Activated CD4-positive, alpha-beta T cell treated with anti-CD3 and anti-CD28 coated beads for 36 hours (primary cell): ENCODE data around the gene ZNF862. TPM values are rescaled to one million over a fixed set of nuclear protein-coding genes. Genes with fewer than 3 reads are reported as not detected.

ENCODE experiments used
- ATAC-seq: fragments of 200-7000 bp; cut with Tn5 transposase; one replicate; pipeline ENCODE4 v1.10.0; 2021; ENCODE audit warnings: mild to moderate bottlenecking, moderate library complexity
- CTCF ChIA-PET: fragments of 350-600 bp; sonication (Branson Sonifier 250); formaldehyde crosslinking; loops from one replicate; lab custom pipeline; 2021; ENCODE audit warnings: antibody characterized with exemption; lab: Charles Lee
- POLR2A ChIA-PET: fragments of 350-600 bp; sonication (Branson Sonifier 250); formaldehyde crosslinking; loops from one replicate; lab custom pipeline; 2021; ENCODE audit warnings: antibody characterized with exemption, inconsistent platforms; lab: Charles Lee
- DNase-seq: peaks from one replicate; pipeline ENCODE4 v3.0.0-alpha.2; 2020
- H3K27ac Mint-ChIP-seq: one replicate; pipeline ENCODE4 v1.8.0; 2021; ENCODE audit warnings: mixed read lengths
- H3K27me3 Mint-ChIP-seq: one replicate; pipeline ENCODE4 v1.8.0; 2021; ENCODE audit warnings: mixed read lengths
- H3K36me3 Mint-ChIP-seq: one replicate; pipeline ENCODE4 v1.8.0; 2021; ENCODE audit warnings: low read depth, mixed read lengths
- H3K4me1 Mint-ChIP-seq: one replicate; pipeline ENCODE4 v1.8.0; 2021; ENCODE audit warnings: mixed read lengths
- H3K4me3 Mint-ChIP-seq: one replicate; pipeline ENCODE4 v1.8.0; 2021; ENCODE audit warnings: mild to moderate bottlenecking, moderate library complexity, mixed read lengths
- H3K9me3 Mint-ChIP-seq: one replicate; pipeline ENCODE4 v1.8.0; 2021; ENCODE audit warnings: low read depth, mixed read lengths
- intact Hi-C, 2 experiments: fragments of 100-400 bp; cut with DNase I in 1 of 2; cut with micrococcal nuclease in 1 of 2; formaldehyde crosslinking; loops; one replicate each; pipeline versions ENCODE4 v1.14.2 to v1.15.1; 2022 to 2024; cut with DNase I, micrococcal nuclease
- total RNA-seq, 2 experiments: library from RNA; stranded (reverse); gene quantifications; one replicate each; pipeline ENCODE4 v1.2.3, GENCODE V29; 2021

ZNF862 gene
- total RNA-seq, 2 experiments from 2014 or later: 17.6 to 18.3 TPM

- CTCF ChIA-PET: interaction anchor here (1.2 to 3.3 kb wide), 5 partner anchors 9 to 31 kb away, joined by 4 to 26 read pairs (median 6); partner anchors contain the start of gene ZNF862
- Mint-ChIP-seq H3K4me3 (peak overlapping the region; percentile 39), H3K27me3 (no peaks in the 10 kb centered on the region), H3K27ac (peak overlapping the region; percentile 83), H3K4me1 (peaks cover 86% of the 10 kb centered on the region), H3K36me3 (peaks cover 17% of the 10 kb centered on the region), H3K9me3 (no peaks in the 10 kb centered on the region)
- ATAC-seq (peak; percentile 40), DNase-seq (peak; percentile 71)
- intact Hi-C loops: loop anchor here (2.0 to 10.0 kb wide), 8 partner anchors 15 to 985 kb away; partner anchors contain the start of genes ACTR3C (in 1 of the 2), EZH2 (in 1 of the 2), GIMAP5 (in 1 of the 2) and LRRC61 (in 1 of the 2)
- POLR2A ChIA-PET: interaction anchor here (1.4 kb wide), 1 partner anchor 15 kb away, joined by 4 read pairs; no protein-coding TSS in a partner anchor
Measured at GRCh38 chr7:149869867-149870266, 31.7 kb downstream of the ZNF862 start.

GRCh38 chr7:149870274-149870673 lies 32.1 kb downstream of the ZNF862 start:
- Mint-ChIP-seq H3K27me3 (no peaks in the 10 kb centered on the region), H3K4me3 (peak overlapping the region; percentile 39), H3K4me1 (peaks cover 86% of the 10 kb centered on the region), H3K9me3 (no peaks in the 10 kb centered on the region), H3K27ac (peak overlapping the region; percentile 83), H3K36me3 (peaks cover 14% of the 10 kb centered on the region)
- intact Hi-C loops: loop anchor here (2.0 to 10.0 kb wide), 8 partner anchors 15 to 985 kb away; partner anchors contain the start of genes ACTR3C (in 1 of the 2), EZH2 (in 1 of the 2), GIMAP5 (in 1 of the 2) and LRRC61 (in 1 of the 2)
- ATAC-seq (peak; percentile 2), DNase-seq (no peak)
- ChIA-PET CTCF (interaction anchor here (0.6 to 3.3 kb wide), 6 partner anchors 10 to 492 kb away, joined by 3 to 26 read pairs (median 6); partner anchors contain the start of gene ZNF862), POLR2A (interaction anchor here (1.4 kb wide), 1 partner anchor 16 kb away, joined by 4 read pairs; no protein-coding TSS in a partner anchor)

- Mint-ChIP-seq H3K27me3 (no peaks in the 10 kb centered on the region), H3K27ac (peak overlapping the region; percentile 83), H3K4me3 (no peak overlapping the region), H3K36me3 (peaks cover 15% of the 10 kb centered on the region), H3K9me3 (no peaks in the 10 kb centered on the region), H3K4me1 (peaks cover 86% of the 10 kb centered on the region)
- ATAC-seq (peak; percentile 16), DNase-seq (peak; percentile 71)
- intact Hi-C loops: loop anchor here (2.0 to 10.0 kb wide), 8 partner anchors 16 to 986 kb away; partner anchors contain the start of genes ACTR3C (in 1 of the 2), EZH2 (in 1 of the 2), GIMAP5 (in 1 of the 2) and LRRC61 (in 1 of the 2)
- ChIA-PET CTCF (interaction anchor here (0.6 to 3.3 kb wide), 9 partner anchors 10 to 492 kb away, joined by 3 to 26 read pairs (median 4); partner anchors contain the start of gene ZNF862), POLR2A (interaction anchor here (0.8 to 1.4 kb wide), 3 partner anchors 13 to 250 kb away, joined by 4 to 6 read pairs (median 4); no protein-coding TSS in a partner anchor)
Measured at GRCh38 chr7:149870701-149871483, 32.7 kb downstream of the ZNF862 start.

GRCh38 chr7:149871576-149871975 lies 33.4 kb downstream of the ZNF862 start:
- intact Hi-C loops: loop anchor here (2.0 to 10.0 kb wide), 8 partner anchors 17 to 987 kb away; partner anchors contain the start of genes ACTR3C (in 1 of the 2), EZH2 (in 1 of the 2), GIMAP5 (in 1 of the 2) and LRRC61 (in 1 of the 2)
- ATAC-seq (peak; percentile 7), DNase-seq (peak; percentile 34)
- Mint-ChIP-seq H3K4me3 (peak overlapping the region; percentile 22), H3K27me3 (no peaks in the 10 kb centered on the region), H3K9me3 (no peaks in the 10 kb centered on the region), H3K27ac (peak overlapping the region; percentile 56), H3K36me3 (peaks cover 21% of the 10 kb centered on the region), H3K4me1 (peaks cover 82% of the 10 kb centered on the region)
- ChIA-PET CTCF (interaction anchor here (0.7 to 3.3 kb wide), 7 partner anchors 11 to 331 kb away, joined by 3 to 26 read pairs (median 4); partner anchors contain the start of gene ZNF862), POLR2A (interaction anchor here (0.7 to 1.0 kb wide), 3 partner anchors 12 to 251 kb away, joined by 3 to 6 read pairs (median 4); partner anchors contain the start of gene ZNF862)

- H3K27me3 Mint-ChIP-seq: no peaks in the 10 kb centered on the region
- POLR2A ChIA-PET: no interaction called here
- no peaks in the 10 kb centered on the region for H3K9me3 Mint-ChIP-seq
- intact Hi-C loops: loop anchor here (1.0 to 10.0 kb wide), 10 partner anchors 34 to 988 kb away; partner anchors contain the start of genes ACTR3C (in 1 of the 2), EZH2 (in 1 of the 2), GIMAP5 (in 1 of the 2) and LRRC61 (in 1 of the 2)
- H3K4me1 Mint-ChIP-seq: peaks cover 75% of the 10 kb centered on the region
- DNase-seq (peak; percentile 57), ATAC-seq (no peak)
- CTCF ChIA-PET: interaction anchor here (1.0 to 1.3 kb wide), 2 partner anchors 11 to 34 kb away, joined by 5 read pairs; partner anchors contain the start of gene ZNF862
- peaks cover 21% of the 10 kb centered on the region for H3K36me3 Mint-ChIP-seq
- peak overlapping the region; percentile 91 for H3K27ac Mint-ChIP-seq
- peak overlapping the region; percentile 82 for H3K4me3 Mint-ChIP-seq
Measured at GRCh38 chr7:149872419-149873073, 34.4 kb downstream of the ZNF862 start.

GRCh38 chr7:149873074-149873969 lies 35.1 kb downstream of the ZNF862 start, which contains the start of gene ATP6V0E2:
ATP6V0E2 (plus strand) TSS chr7:149873969; CDS start chr7:149874066, 97 bp downstream.
- Mint-ChIP-seq H3K27me3 (no peaks in the 10 kb centered on the region), H3K27ac (peak within 1 kb of the TSS; percentile 91), H3K36me3 (peaks cover 17% of the 10 kb centered on the region), H3K9me3 (no peaks in the 10 kb centered on the region), H3K4me3 (peak within 1 kb of the TSS; percentile 82), H3K4me1 (peaks cover 74% of the 10 kb centered on the region)
- ChIA-PET POLR2A (no interaction called here), CTCF (interaction anchor here (2.5 kb wide), 1 partner anchor 35 kb away, joined by 9 read pairs; the partner anchor contains the start of gene ZNF862)
- ATAC-seq: peak; percentile 84
- DNase-seq: peak; percentile 96
- intact Hi-C loops: loop anchor here (1.0 to 10.0 kb wide), 10 partner anchors 35 to 989 kb away; partner anchors contain the start of genes ACTR3C (in 1 of the 2), EZH2 (in 1 of the 2), GIMAP5 (in 1 of the 2) and LRRC61 (in 1 of the 2)

- Mint-ChIP-seq H3K9me3 (no peaks in the 10 kb centered on the region), H3K4me3 (peak overlapping the region; percentile 82), H3K27me3 (no peaks in the 10 kb centered on the region), H3K27ac (peak overlapping the region; percentile 74), H3K36me3 (peaks cover 11% of the 10 kb centered on the region), H3K4me1 (peaks cover 69% of the 10 kb centered on the region)
- intact Hi-C loops: loop anchor here (1.0 to 10.0 kb wide), 10 partner anchors 36 to 989 kb away; partner anchors contain the start of genes ACTR3C (in 1 of the 2), EZH2 (in 1 of the 2), GIMAP5 (in 1 of the 2) and LRRC61 (in 1 of the 2)
- ATAC-seq (peak; percentile 11), DNase-seq (no peak)
- ChIA-PET CTCF (interaction anchor here (2.5 kb wide), 1 partner anchor 36 kb away, joined by 9 read pairs; the partner anchor contains the start of gene ZNF862), POLR2A (no interaction called here)
Measured at GRCh38 chr7:149873970-149874643, 35.9 kb downstream of the ZNF862 start.

GRCh38 chr7:149874644-149875028 lies 36.5 kb downstream of the ZNF862 start:
- H3K4me1 Mint-ChIP-seq: peaks cover 64% of the 10 kb centered on the region
- H3K36me3 Mint-ChIP-seq: peaks cover 10% of the 10 kb centered on the region
- DNase-seq: no peak
- ChIA-PET CTCF (interaction anchor here (1.1 to 2.5 kb wide), 2 partner anchors 20 to 37 kb away, joined by 3 to 9 read pairs; partner anchors contain the start of gene ZNF862), POLR2A (no interaction called here)
- H3K27ac Mint-ChIP-seq: no peak overlapping the region
- ATAC-seq: no peak
- intact Hi-C loops: loop anchor here (5.0 to 10.0 kb wide), 6 partner anchors 160 to 990 kb away; partner anchors contain the start of genes ACTR3C (in 1 of the 2), EZH2 (in 1 of the 2), GIMAP5 (in 1 of the 2) and LRRC61 (in 1 of the 2)
- H3K9me3 Mint-ChIP-seq: no peaks in the 10 kb centered on the region
- peak overlapping the region; percentile 82 for H3K4me3 Mint-ChIP-seq
- H3K27me3 Mint-ChIP-seq: no peaks in the 10 kb centered on the region

- ATAC-seq: no peak
- DNase-seq: no peak
- Mint-ChIP-seq H3K27me3 (no peaks in the 10 kb centered on the region), H3K9me3 (no peaks in the 10 kb centered on the region), H3K27ac (no peak overlapping the region), H3K4me1 (peaks cover 57% of the 10 kb centered on the region), H3K4me3 (peak overlapping the region; percentile 82), H3K36me3 (peaks cover 8% of the 10 kb centered on the region)
- ChIA-PET CTCF (interaction anchor here (1.1 to 2.5 kb wide), 2 partner anchors 21 to 37 kb away, joined by 3 to 9 read pairs; partner anchors contain the start of gene ZNF862), POLR2A (interaction anchor here (0.6 kb wide), 1 partner anchor 38 kb away, joined by 10 read pairs; no protein-coding TSS in a partner anchor)
- intact Hi-C loops: loop anchor here (10.0 kb wide), 2 partner anchors 161 to 991 kb away; partner anchors contain the start of gene EZH2 (in 1 of the 2)
Measured at GRCh38 chr7:149875396-149875795, 37.2 kb downstream of the ZNF862 start.
